DND-41 (cell line): ENCODE results near the gene MIB1.

Experiments used
- EZH2 ChIP-seq: IDR thresholded peaks from 3 replicates; pipeline ENCODE4 v1.6.1; 2012; ENCODE audit warnings: borderline replicate concordance, low read depth, mild to moderate bottlenecking, moderate library complexity, low read length, inconsistent platforms; ENCODE audit not compliant: severe bottlenecking
- TF ChIP-seq, protein P1 (sequence below): IDR thresholded peaks from 2 replicates; pipeline ENCODE4 v1.5.1; 2012; ENCODE audit warnings: borderline replicate concordance, low read length, moderate library complexity, mild to moderate bottlenecking; ENCODE audit not compliant: poor library complexity, severe bottlenecking; ENCODE audit errors: extremely low read depth

DNA sequence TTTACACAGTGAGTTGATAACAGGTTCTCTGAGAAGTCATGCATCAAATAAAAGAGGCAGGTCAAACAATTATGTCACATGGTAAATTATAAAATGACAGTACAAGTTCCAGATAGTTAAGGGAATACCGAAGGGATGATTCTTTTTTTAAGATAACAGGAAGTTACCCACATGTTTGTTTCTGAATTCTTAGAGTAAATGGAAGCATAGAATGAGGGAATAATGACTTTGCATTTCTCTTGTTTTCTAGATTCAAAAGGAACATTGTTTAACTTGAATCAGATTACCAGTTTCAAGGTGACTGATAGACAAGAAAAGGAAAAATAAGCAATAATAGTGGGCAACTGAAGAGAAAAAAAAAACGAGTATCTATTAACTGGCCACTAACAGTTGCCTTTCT, 124.5 kb downstream of the MIB1 start:
- TF ChIP-seq, protein P1, sequence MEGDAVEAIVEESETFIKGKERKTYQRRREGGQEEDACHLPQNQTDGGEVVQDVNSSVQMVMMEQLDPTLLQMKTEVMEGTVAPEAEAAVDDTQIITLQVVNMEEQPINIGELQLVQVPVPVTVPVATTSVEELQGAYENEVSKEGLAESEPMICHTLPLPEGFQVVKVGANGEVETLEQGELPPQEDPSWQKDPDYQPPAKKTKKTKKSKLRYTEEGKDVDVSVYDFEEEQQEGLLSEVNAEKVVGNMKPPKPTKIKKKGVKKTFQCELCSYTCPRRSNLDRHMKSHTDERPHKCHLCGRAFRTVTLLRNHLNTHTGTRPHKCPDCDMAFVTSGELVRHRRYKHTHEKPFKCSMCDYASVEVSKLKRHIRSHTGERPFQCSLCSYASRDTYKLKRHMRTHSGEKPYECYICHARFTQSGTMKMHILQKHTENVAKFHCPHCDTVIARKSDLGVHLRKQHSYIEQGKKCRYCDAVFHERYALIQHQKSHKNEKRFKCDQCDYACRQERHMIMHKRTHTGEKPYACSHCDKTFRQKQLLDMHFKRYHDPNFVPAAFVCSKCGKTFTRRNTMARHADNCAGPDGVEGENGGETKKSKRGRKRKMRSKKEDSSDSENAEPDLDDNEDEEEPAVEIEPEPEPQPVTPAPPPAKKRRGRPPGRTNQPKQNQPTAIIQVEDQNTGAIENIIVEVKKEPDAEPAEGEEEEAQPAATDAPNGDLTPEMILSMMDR: no peak
- TF ChIP-seq EZH2: no peak
